SK-N-SH treated with all-trans-retinoic acid at 6 μM for 48 hours (cell line): Measurements from ENCODE around the gene IL7R.

Experiments
- ARNTL ChIP-seq: fragments of 450-650 bp; formaldehyde crosslinking; IDR thresholded peaks from 2 replicates; pipeline ENCODE4 v1.5.0; 2020; ENCODE audit warnings: low read depth, mild to moderate bottlenecking, moderate library complexity, borderline replicate concordance
- CSRNP3 ChIP-seq: fragments of 250-450 bp; sonication (Bioruptor Pico); IDR thresholded peaks from 2 replicates; pipeline ENCODE4 v1.5.1; 2021; ENCODE audit warnings: mild to moderate bottlenecking, moderate library complexity
- GLIS3 ChIP-seq: fragments of 250-450 bp; sonication (Bioruptor Pico); IDR thresholded peaks from 2 replicates; pipeline ENCODE4 v1.5.0; 2020; ENCODE audit warnings: mild to moderate bottlenecking, moderate library complexity
- OSR1 ChIP-seq: fragments of 250-450 bp; sonication (Bioruptor Pico); IDR thresholded peaks from 2 replicates; pipeline ENCODE4 v1.8.0; 2022; ENCODE audit warnings: moderate library complexity, mild to moderate bottlenecking, inconsistent platforms
- PPARA ChIP-seq: fragments of 250-450 bp; sonication (Bioruptor Pico); IDR thresholded peaks from 2 replicates; pipeline ENCODE4 v1.5.0; 2020; ENCODE audit warnings: mild to moderate bottlenecking, borderline replicate concordance
- RARB ChIP-seq: fragments of 250-450 bp; sonication (Bioruptor Pico); IDR thresholded peaks from 2 replicates; pipeline ENCODE4 v1.8.0; 2021; ENCODE audit warnings: mild to moderate bottlenecking, moderate library complexity
- SNAI2 ChIP-seq: fragments of 250-450 bp; sonication (Bioruptor Pico); IDR thresholded peaks from 2 replicates; pipeline ENCODE4 v1.5.0; 2020; ENCODE audit warnings: mild to moderate bottlenecking, moderate library complexity
- TOX ChIP-seq: fragments of 250-450 bp; sonication (Bioruptor Pico); IDR thresholded peaks from 2 replicates; pipeline ENCODE4 v1.8.0; 2021; ENCODE audit warnings: mild to moderate bottlenecking, moderate library complexity, borderline replicate concordance
- ZC3H10 ChIP-seq: fragments of 250-450 bp; sonication (Bioruptor Pico); IDR thresholded peaks from 2 replicates; pipeline ENCODE4 v1.5.1; 2021; ENCODE audit warnings: mild to moderate bottlenecking, moderate library complexity
- ZFP3 ChIP-seq: fragments of 250-450 bp; sonication (Bioruptor Pico); IDR thresholded peaks from 2 replicates; pipeline ENCODE4 v1.5.0; 2020; ENCODE audit warnings: mild to moderate bottlenecking, moderate library complexity
- TF ChIP-seq, protein P1 (sequence below): fragments of 250-450 bp; sonication (Bioruptor Pico); IDR thresholded peaks from 2 replicates; pipeline ENCODE4 v1.5.1; 2020; ENCODE audit warnings: low read depth, mild to moderate bottlenecking, moderate library complexity
- TF ChIP-seq, protein P2 (sequence below): fragments of 250-450 bp; sonication (Bioruptor Pico); IDR thresholded peaks from 2 replicates; pipeline ENCODE4 v1.8.0; 2020; ENCODE audit warnings: mild to moderate bottlenecking, moderate library complexity, borderline replicate concordance

GRCh38 chr5:35881758-35882157 lies 25.1 kb downstream of the IL7R start:
- TF ChIP-seq, protein P1, sequence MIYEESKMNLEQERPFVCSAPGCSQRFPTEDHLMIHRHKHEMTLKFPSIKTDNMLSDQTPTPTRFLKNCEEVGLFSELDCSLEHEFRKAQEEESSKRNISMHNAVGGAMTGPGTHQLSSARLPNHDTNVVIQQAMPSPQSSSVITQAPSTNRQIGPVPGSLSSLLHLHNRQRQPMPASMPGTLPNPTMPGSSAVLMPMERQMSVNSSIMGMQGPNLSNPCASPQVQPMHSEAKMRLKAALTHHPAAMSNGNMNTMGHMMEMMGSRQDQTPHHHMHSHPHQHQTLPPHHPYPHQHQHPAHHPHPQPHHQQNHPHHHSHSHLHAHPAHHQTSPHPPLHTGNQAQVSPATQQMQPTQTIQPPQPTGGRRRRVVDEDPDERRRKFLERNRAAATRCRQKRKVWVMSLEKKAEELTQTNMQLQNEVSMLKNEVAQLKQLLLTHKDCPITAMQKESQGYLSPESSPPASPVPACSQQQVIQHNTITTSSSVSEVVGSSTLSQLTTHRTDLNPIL (CRISPR knock-in tag): no peak
- TF ChIP-seq CSRNP3 (CRISPR knock-in tag) (no peak), ZFP3 (CRISPR knock-in tag) (no peak), PPARA (no peak), TOX (CRISPR knock-in tag) (no peak), RARB (no peak), ARNTL (CRISPR knock-in tag) (no peak), GLIS3 (no peak), ZC3H10 (CRISPR knock-in tag) (no peak), SNAI2 (no peak), OSR1 (no peak)
- TF ChIP-seq, protein P2, sequence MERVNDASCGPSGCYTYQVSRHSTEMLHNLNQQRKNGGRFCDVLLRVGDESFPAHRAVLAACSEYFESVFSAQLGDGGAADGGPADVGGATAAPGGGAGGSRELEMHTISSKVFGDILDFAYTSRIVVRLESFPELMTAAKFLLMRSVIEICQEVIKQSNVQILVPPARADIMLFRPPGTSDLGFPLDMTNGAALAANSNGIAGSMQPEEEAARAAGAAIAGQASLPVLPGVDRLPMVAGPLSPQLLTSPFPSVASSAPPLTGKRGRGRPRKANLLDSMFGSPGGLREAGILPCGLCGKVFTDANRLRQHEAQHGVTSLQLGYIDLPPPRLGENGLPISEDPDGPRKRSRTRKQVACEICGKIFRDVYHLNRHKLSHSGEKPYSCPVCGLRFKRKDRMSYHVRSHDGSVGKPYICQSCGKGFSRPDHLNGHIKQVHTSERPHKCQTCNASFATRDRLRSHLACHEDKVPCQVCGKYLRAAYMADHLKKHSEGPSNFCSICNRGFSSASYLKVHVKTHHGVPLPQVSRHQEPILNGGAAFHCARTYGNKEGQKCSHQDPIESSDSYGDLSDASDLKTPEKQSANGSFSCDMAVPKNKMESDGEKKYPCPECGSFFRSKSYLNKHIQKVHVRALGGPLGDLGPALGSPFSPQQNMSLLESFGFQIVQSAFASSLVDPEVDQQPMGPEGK: no peak
